ENCODE data around the gene ZNF638.
"Not testable (repeated sequence)": the region's sequence is repeated elsewhere in the genome, so short reads cannot be mapped to it uniquely, and the experiment has no call there.

Gene ZNF638

DNA sequence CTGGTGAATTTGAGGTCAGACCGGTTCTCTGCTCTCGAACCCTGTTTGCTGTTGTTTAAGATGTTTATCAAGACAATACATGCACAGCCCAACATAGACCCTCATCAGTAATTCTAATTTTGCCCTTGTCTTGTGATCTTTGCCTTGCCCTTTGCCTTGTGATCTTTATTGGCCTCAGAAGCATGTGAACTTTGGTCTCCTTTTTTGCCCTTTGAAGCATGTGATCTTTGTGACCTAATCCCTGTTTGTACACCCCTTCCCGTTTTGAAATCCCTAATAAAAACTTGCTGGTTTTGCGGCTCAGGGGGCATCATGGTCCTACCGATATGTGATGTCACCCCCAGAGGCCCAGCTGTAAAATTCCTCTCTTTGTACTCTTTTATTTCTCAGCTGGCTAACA, 113.6 kb downstream of the ZNF638 start:
- 89% methylated on average over 5 of the region's 5 CpGs for WGBS
- H3K9ac ChIP-seq (ENCODE audit: low read depth, low read length); H3K4me3 ChIP-seq (ENCODE audit: low read length): not testable (repeated sequence)

GRCh38 chr2:71446505-71446904, 114.9 kb downstream of the ZNF638 start:
- Histone ChIP-seq H3K9ac (ENCODE audit: low read depth, low read length) (no peak overlapping the region), H3K4me1 (ENCODE audit: insufficient read depth, low read length) (no peaks in the 10 kb centered on the region), H3K27ac (ENCODE audit: low read depth, low read length) (no peak overlapping the region), H3K27me3 (ENCODE audit: insufficient read depth, low read length) (peaks cover 8% of the 10 kb centered on the region), H3K9me3 (ENCODE audit: insufficient read depth, low read depth, low read length) (no peaks in the 10 kb centered on the region), H3K36me3 (ENCODE audit: insufficient read depth, low read length) (0 out of 2 replicates have a peak, but pooled peaks cover 9% of the 10 kb centered on the region), H3K4me3 (ENCODE audit: low read length) (no peak overlapping the region)
- 97% methylated on average over 1 of the region's 1 CpG for WGBS

More for the DNA sequence above, 113.6 kb downstream of the ZNF638 start:
- not testable (repeated sequence) for H3K9me3 ChIP-seq (ENCODE audit: insufficient read depth, low read depth, low read length); H3K4me1 ChIP-seq (ENCODE audit: insufficient read depth, low read length); H3K27ac ChIP-seq (ENCODE audit: low read depth, low read length); H3K27me3 ChIP-seq (ENCODE audit: insufficient read depth, low read length); H3K36me3 ChIP-seq (ENCODE audit: insufficient read depth, low read length)

GRCh38 chr2:71449343-71449742, 117.8 kb downstream of the ZNF638 start:
- H3K27ac ChIP-seq (ENCODE audit: low read depth, low read length): no peak overlapping the region
- no peaks in the 10 kb centered on the region for H3K9me3 ChIP-seq (ENCODE audit: insufficient read depth, low read depth, low read length)
- H3K9ac ChIP-seq (ENCODE audit: low read depth, low read length): no peak overlapping the region
- H3K4me3 ChIP-seq (ENCODE audit: low read length): no peak overlapping the region
- peaks cover 36% of the 10 kb centered on the region for H3K27me3 ChIP-seq (ENCODE audit: insufficient read depth, low read length)
- H3K4me1 ChIP-seq (ENCODE audit: insufficient read depth, low read length): peaks cover 10% of the 10 kb centered on the region
- 92% methylated on average over 2 of the region's 3 CpGs for WGBS
- no peaks in the 10 kb centered on the region for H3K36me3 ChIP-seq (ENCODE audit: insufficient read depth, low read length)

DNA sequence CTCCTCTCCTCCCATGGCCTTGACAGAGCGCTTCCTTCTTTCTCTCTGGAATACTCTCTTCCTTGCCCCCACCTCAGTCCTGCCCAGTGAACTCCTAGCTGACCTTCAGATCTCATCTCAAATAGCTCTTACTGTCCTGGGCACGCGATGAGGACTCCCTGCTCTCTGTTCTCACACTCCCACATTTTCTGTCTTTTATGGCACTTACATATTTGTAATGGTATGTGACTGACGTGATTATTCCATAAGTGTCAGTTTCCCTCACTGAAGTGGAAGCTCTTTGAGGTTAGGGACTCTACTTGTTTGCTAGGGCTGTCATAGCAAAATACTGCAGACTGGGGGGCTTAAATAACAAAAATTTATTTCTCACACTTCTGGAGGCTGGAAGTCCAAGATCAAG, 120.1 kb downstream of the ZNF638 start:
- Histone ChIP-seq H3K27me3 (ENCODE audit: insufficient read depth, low read length) (peaks cover 48% of the 10 kb centered on the region), H3K9ac (ENCODE audit: low read depth, low read length) (no peak overlapping the region), H3K27ac (ENCODE audit: low read depth, low read length) (no peak overlapping the region), H3K9me3 (ENCODE audit: insufficient read depth, low read depth, low read length) (no peaks in the 10 kb centered on the region), H3K4me1 (ENCODE audit: insufficient read depth, low read length) (peaks cover 34% of the 10 kb centered on the region), H3K36me3 (ENCODE audit: insufficient read depth, low read length) (no peaks in the 10 kb centered on the region), H3K4me3 (ENCODE audit: low read length) (no peak overlapping the region)
- WGBS: 85% methylated on average over 4 of the region's 4 CpGs

- Histone ChIP-seq H3K27me3 (ENCODE audit: insufficient read depth, low read length) (peaks cover 48% of the 10 kb centered on the region), H3K9me3 (ENCODE audit: insufficient read depth, low read depth, low read length) (no peaks in the 10 kb centered on the region), H3K4me1 (ENCODE audit: insufficient read depth, low read length) (peaks cover 38% of the 10 kb centered on the region), H3K27ac (ENCODE audit: low read depth, low read length) (no peak overlapping the region), H3K4me3 (ENCODE audit: low read length) (no peak overlapping the region), H3K9ac (ENCODE audit: low read depth, low read length) (no peak overlapping the region), H3K36me3 (ENCODE audit: insufficient read depth, low read length) (no peaks in the 10 kb centered on the region)
- WGBS: 19% methylated on average over 1 of the region's 2 CpGs
Measured at GRCh38 chr2:71452565-71452964, 121.0 kb downstream of the ZNF638 start.

DNA sequence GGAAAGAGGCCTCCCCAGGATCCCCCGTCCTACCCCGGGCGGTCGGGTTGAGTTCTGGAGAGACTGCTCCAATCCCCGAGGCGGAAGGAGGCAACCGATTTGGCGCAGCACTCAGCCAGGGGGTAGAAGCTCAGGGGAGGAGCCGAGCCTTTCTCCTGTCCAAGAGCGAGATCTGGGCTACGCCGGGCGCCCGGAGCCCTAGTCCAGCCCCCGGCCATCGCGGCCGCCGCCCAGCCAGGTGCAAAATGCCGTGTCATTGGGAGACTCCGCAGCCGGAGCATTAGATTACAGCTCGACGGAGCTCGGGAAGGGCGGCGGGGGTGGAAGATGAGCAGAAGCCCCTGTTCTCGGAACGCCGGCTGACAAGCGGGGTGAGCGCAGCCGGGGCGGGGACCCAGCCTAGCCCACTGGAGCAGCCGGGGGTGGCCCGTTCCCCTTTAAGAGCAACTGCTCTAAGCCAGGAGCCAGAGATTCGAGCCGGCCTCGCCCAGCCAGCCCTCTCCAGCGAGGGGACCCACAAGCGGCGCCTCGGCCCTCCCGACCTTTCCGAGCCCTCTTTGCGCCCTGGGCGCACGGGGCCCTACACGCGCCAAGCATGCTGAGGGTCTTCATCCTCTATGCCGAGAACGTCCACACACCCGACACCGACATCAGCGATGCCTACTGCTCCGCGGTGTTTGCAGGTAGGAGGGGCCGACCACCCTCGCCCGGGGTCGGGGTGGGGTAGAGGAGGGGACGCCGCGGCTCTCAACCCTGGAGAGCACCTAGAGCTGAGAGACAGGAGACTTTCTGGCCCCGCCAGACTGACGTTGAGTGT, 122.0 kb downstream of the ZNF638 start, which contains the start of gene DYSF:
Gene DYSF (plus strand): TSS at position 158 of the 817 bp plus-strand sequence.
- H3K27ac ChIP-seq (ENCODE audit: low read depth, low read length): no peak within 1 kb of the TSS
- peaks cover 38% of the 10 kb centered on the region for H3K4me1 ChIP-seq (ENCODE audit: insufficient read depth, low read length)
- H3K9me3 ChIP-seq (ENCODE audit: insufficient read depth, low read depth, low read length): no peaks in the 10 kb centered on the region

DNA sequence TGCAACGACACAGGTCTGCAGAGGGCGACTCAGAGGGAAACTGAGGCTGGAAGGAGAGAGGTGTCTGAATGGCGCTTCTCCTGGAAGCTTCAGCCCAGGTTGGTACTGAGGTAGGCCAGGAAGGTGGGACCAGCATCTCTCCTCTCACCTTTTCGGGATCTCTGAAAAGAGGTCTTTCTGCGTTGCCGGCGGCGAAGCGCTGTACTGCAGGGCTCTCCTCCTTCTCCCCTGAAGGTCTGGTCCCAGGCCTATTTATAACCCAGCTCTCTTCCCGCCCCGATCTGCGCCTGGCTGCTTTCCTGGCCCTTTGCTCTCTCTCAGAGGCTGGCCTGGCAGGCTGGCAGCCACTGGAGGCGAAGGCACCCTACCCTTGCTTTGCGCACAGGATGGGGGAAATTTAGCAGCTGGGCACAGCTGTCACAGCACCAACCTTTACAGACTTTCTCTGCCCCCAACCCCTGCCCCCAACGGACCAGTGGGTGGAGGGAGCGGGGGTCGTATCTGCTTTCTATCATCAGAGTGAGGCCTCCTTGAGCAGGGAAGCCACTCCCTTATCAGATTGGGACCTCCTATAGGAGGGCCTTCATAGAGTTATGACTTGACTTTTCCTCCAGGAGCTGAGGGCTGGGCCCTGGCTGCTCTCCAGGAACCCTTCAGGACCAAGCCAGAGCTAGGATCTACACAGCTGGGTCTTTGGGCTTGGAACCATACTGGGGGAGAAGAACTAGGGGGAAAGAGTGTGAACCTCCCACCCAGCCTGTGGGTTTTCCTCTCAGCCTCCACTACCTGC, 122.8 kb downstream of the ZNF638 start:
- no peak overlapping the region for H3K27ac ChIP-seq (ENCODE audit: low read depth, low read length)
- no peaks in the 10 kb centered on the region for H3K36me3 ChIP-seq (ENCODE audit: insufficient read depth, low read length)
- H3K9ac ChIP-seq (ENCODE audit: low read depth, low read length): no peak overlapping the region
- 49% methylated on average over 17 of the region's 17 CpGs for WGBS
- H3K27me3 ChIP-seq (ENCODE audit: insufficient read depth, low read length): peaks cover 53% of the 10 kb centered on the region
- H3K9me3 ChIP-seq (ENCODE audit: insufficient read depth, low read depth, low read length): no peaks in the 10 kb centered on the region
- peak overlapping the region; percentile 59 for H3K4me3 ChIP-seq (ENCODE audit: low read length)
- peaks cover 38% of the 10 kb centered on the region for H3K4me1 ChIP-seq (ENCODE audit: insufficient read depth, low read length)

More for the DNA sequence above, 122.0 kb downstream of the ZNF638 start, which contains the start of gene DYSF:
- Histone ChIP-seq H3K27me3 (ENCODE audit: insufficient read depth, low read length) (peaks cover 48% of the 10 kb centered on the region), H3K9ac (ENCODE audit: low read depth, low read length) (peak within 1 kb of the TSS; percentile 49), H3K36me3 (ENCODE audit: insufficient read depth, low read length) (no peaks in the 10 kb centered on the region), H3K4me3 (ENCODE audit: low read length) (peak within 1 kb of the TSS; percentile 59)
- WGBS: under 1% methylated on average over 66 of the region's 66 CpGs

DNA sequence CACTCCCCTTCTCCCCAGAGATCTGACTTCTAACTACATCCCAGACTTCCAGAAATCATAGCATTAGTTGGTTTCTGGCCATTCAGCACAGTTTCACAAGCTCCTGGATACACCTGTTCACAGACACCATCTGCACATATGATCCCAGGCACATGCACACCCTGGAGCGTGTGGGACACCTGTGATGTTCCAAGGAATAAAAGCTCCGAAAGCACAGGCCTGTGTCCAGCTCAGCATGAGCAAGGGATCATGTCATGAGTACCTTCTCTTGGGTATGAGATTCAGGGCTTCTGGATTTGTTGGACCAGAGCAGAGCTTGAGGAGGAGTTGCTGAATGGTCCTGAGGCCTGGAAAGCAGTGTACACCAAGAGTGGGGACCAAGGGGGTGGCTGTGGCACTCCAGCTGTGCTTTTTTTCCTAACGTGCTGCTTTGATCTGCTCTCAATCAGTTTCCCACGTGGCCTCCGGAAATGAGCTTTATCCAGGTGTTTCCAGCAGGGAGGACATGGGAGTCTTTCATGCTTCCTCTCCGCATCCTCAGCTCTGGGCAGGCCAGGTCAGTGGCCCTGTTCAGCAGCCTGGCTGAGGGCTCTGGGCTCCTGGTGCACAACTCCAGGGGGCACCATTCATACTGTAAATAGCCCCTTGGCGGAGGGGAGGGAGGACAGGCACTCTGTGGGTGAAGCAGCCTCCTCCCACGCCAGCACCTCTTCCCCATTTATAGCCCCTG, 123.6 kb downstream of the ZNF638 start:
- Histone ChIP-seq H3K27ac (ENCODE audit: low read depth, low read length) (peak overlapping the region; percentile 81), H3K9me3 (ENCODE audit: insufficient read depth, low read depth, low read length) (no peaks in the 10 kb centered on the region), H3K27me3 (ENCODE audit: insufficient read depth, low read length) (peaks cover 58% of the 10 kb centered on the region), H3K4me3 (ENCODE audit: low read length) (peak overlapping the region; percentile 24; the same call in 1 of the 2 replicates), H3K36me3 (ENCODE audit: insufficient read depth, low read length) (no peaks in the 10 kb centered on the region), H3K4me1 (ENCODE audit: insufficient read depth, low read length) (peaks cover 38% of the 10 kb centered on the region), H3K9ac (ENCODE audit: low read depth, low read length) (peak overlapping the region; percentile 63)
- 54% methylated on average over 8 of the region's 8 CpGs for WGBS

GRCh38 chr2:71455741-71456569, 124.4 kb downstream of the ZNF638 start:
- H3K9ac ChIP-seq (ENCODE audit: low read depth, low read length): peak overlapping the region; percentile 63
- H3K4me3 ChIP-seq (ENCODE audit: low read length): peak overlapping the region; percentile 24
- 22% methylated on average over 6 of the region's 6 CpGs for WGBS
- H3K9me3 ChIP-seq (ENCODE audit: insufficient read depth, low read depth, low read length): no peaks in the 10 kb centered on the region
- H3K27ac ChIP-seq (ENCODE audit: low read depth, low read length): peak overlapping the region; percentile 81
- no peaks in the 10 kb centered on the region for H3K36me3 ChIP-seq (ENCODE audit: insufficient read depth, low read length)
- H3K27me3 ChIP-seq (ENCODE audit: insufficient read depth, low read length): peaks cover 60% of the 10 kb centered on the region
- H3K4me1 ChIP-seq (ENCODE audit: insufficient read depth, low read length): peaks cover 41% of the 10 kb centered on the region

GRCh38 chr2:71456617-71457016, 125.0 kb downstream of the ZNF638 start:
- H3K27ac ChIP-seq (ENCODE audit: low read depth, low read length): peak overlapping the region; percentile 81
- H3K4me1 ChIP-seq (ENCODE audit: insufficient read depth, low read length): peaks cover 41% of the 10 kb centered on the region
- peaks cover 60% of the 10 kb centered on the region for H3K27me3 ChIP-seq (ENCODE audit: insufficient read depth, low read length)
- peak overlapping the region; percentile 29; the same call in 1 of the 2 replicates for H3K9ac ChIP-seq (ENCODE audit: low read depth, low read length)
- no peak overlapping the region for H3K4me3 ChIP-seq (ENCODE audit: low read length)
- WGBS: 84% methylated on average over 1 of the region's 1 CpG
- H3K36me3 ChIP-seq (ENCODE audit: insufficient read depth, low read length): no peaks in the 10 kb centered on the region
- H3K9me3 ChIP-seq (ENCODE audit: insufficient read depth, low read depth, low read length): no peaks in the 10 kb centered on the region
